Measurements from ENCODE around the gene PNMA3. TPM values are rescaled to one million over a fixed set of nuclear protein-coding genes. Genes with fewer than 3 reads are reported as not detected.

Gene PNMA3
- total RNA-seq, 2 experiments from 2014 or later, result not detected

GRCh38 chrX:153074262-153074899 is 18.1 kb downstream of the PNMA3 start:
- no peaks in the 10 kb centered on the region for H3K36me3 ChIP-seq (ENCODE audit: insufficient read depth, low read length)
- intact Hi-C loops (cut with micrococcal nuclease; ENCODE audit: unreplicated experiment), result no loop called here
- H3K27ac ChIP-seq (ENCODE audit: low read depth, low read length, poor library complexity, severe bottlenecking), result no peak overlapping the region
- no peak overlapping the region for H3K4me3 ChIP-seq (ENCODE audit: low read depth, low read length, poor library complexity, severe bottlenecking)
- ChIA-PET CTCF (ENCODE audit: unreplicated experiment) (no interaction called here), POLR2A (no interaction called here)
- no peaks in the 10 kb centered on the region for H3K4me1 ChIP-seq (ENCODE audit: insufficient read depth, low read length, poor library complexity, severe bottlenecking)
- no peaks in the 10 kb centered on the region for H4K20me1 ChIP-seq (ENCODE audit: insufficient read depth, low read length)
- H2AFZ ChIP-seq (ENCODE audit: low read length), result no peak overlapping the region
- H3K4me2 ChIP-seq (ENCODE audit: low read length), result no peak overlapping the region
- no TSS peak for BruUV-seq (replicated peaks)
- TF ChIP-seq EZH2phosphoT487 (IDR thresholded peaks at IDR 0.05; ENCODE audit: borderline replicate concordance, low read depth, low read length) (no peak), CTCF (conservative IDR thresholded peaks at IDR 0.05; ENCODE audit: low read length) (no peak)
- H3K9me3 ChIP-seq (ENCODE audit: low read length), result no peaks in the 10 kb centered on the region
- DNase-seq (ENCODE audit: low spot score), result no peak
- H3K79me2 ChIP-seq (ENCODE audit: insufficient read depth, low read depth, low read length), result no peaks in the 10 kb centered on the region
- H3K9me2 ChIP-seq (ENCODE audit: insufficient read depth, low read length), result no peaks in the 10 kb centered on the region

- no TSS peak for BruUV-seq (replicated peaks)
Measured at GRCh38 chrX:153074935-153075334, 18.7 kb downstream of the PNMA3 start.

More at GRCh38 chrX:153074935-153075334, 18.7 kb downstream of the PNMA3 start:
- Histone ChIP-seq H3K9me3 (ENCODE audit: low read length) (no peaks in the 10 kb centered on the region), H3K4me1 (ENCODE audit: insufficient read depth, low read length, poor library complexity, severe bottlenecking) (no peaks in the 10 kb centered on the region), H3K4me3 (ENCODE audit: low read depth, low read length, poor library complexity, severe bottlenecking) (no peak overlapping the region), H3K36me3 (ENCODE audit: insufficient read depth, low read length) (no peaks in the 10 kb centered on the region), H3K79me2 (ENCODE audit: insufficient read depth, low read depth, low read length) (no peaks in the 10 kb centered on the region), H4K20me1 (ENCODE audit: insufficient read depth, low read length) (no peaks in the 10 kb centered on the region), H3K9me2 (ENCODE audit: insufficient read depth, low read length) (no peaks in the 10 kb centered on the region), H3K4me2 (ENCODE audit: low read length) (no peak overlapping the region), H3K27ac (ENCODE audit: low read depth, low read length, poor library complexity, severe bottlenecking) (no peak overlapping the region), H2AFZ (ENCODE audit: low read length) (no peak overlapping the region)
- ChIA-PET CTCF (ENCODE audit: unreplicated experiment) (no interaction called here), POLR2A (no interaction called here)
- intact Hi-C loops (cut with micrococcal nuclease; ENCODE audit: unreplicated experiment), result no loop called here
- no peak for DNase-seq (ENCODE audit: low spot score)
- TF ChIP-seq CTCF (conservative IDR thresholded peaks at IDR 0.05; ENCODE audit: low read length) (no peak), EZH2phosphoT487 (IDR thresholded peaks at IDR 0.05; ENCODE audit: borderline replicate concordance, low read depth, low read length) (no peak)
